Right lobe of liver (tissue), 6 donors: ENCODE measurements around the gene FIBP. TPM values are rescaled to one million over a fixed set of nuclear protein-coding genes. Genes with fewer than 3 reads are reported as not detected.

Source experiments
- ATAC-seq, 4 donors: fragments of 200-7000 bp; cut with Tn5 transposase; one replicate each; pipeline ENCODE4 v1.9.1; 2020; ENCODE audit warnings: mild to moderate bottlenecking in 4 of 4, moderate library complexity in 4 of 4
- DNase-seq, 3 donors: peaks; one replicate each; pipeline ENCODE4 v3.0.0-alpha.2; 2020
- H3K27ac ChIP-seq, 3 donors: fragments of 200-600 bp; one replicate each; pipeline ENCODE4 v1.8.0; 2022
- H3K27me3 ChIP-seq, 2 donors: fragments of 200-600 bp; one replicate each; pipeline ENCODE4 v1.8.0; 2022
- H3K36me3 ChIP-seq, 4 donors: fragments of 200-600 bp; sonication (generic) in 1 of 4; one replicate each; pipeline versions ENCODE4 v1.5.1 to v1.8.0; 2017 to 2022; ENCODE audit warnings: control low read depth in 1 of 4
- H3K4me1 ChIP-seq, 4 donors: fragments of 200-600 bp; sonication (generic) in 1 of 4; one replicate each; pipeline versions ENCODE4 v1.5.1 to v1.8.0; 2017 to 2022; ENCODE audit warnings: control low read depth in 1 of 4
- H3K4me3 ChIP-seq, 3 donors: fragments of 200-600 bp; one replicate each; pipeline ENCODE4 v1.8.0; 2022
- H3K9me3 ChIP-seq, 4 donors: fragments of 200-600 bp; sonication (generic) in 1 of 4; one replicate each; pipeline versions ENCODE4 v1.5.1 to v1.8.0; 2017 to 2022; ENCODE audit warnings: control low read depth in 1 of 4
- POLR2A ChIP-seq: fragments of 450-650 bp; IDR thresholded peaks from one replicate; pipeline ENCODE4 v1.6.1; 2017; ENCODE audit warnings: antibody characterized with exemption, mild to moderate bottlenecking
- WGBS: methylation state at CpG from one replicate; pipeline ENCODE4 v1.1.6; 2018; ENCODE audit warnings: low coverage, low lambda C conversion rate; ENCODE audit not compliant: insufficient coverage; ENCODE audit errors: missing lambda C conversion rate; 5-methylcytosine and 5-hydroxymethylcytosine counted together
- intact Hi-C, 2 donors: fragments of 100-400 bp; cut with DNase I; formaldehyde crosslinking; loops; one replicate each; pipeline versions ENCODE4 v1.11.2 to v1.14.1; 2022
- total RNA-seq, 6 experiments: library from RNA; depleted of rRNA in 2 of 6; stranded (reverse); fragments of >200 nt in 2 of 6; fragmentation: NEBNext Ultra II Directional in 3 of 6; extraction: Animal tissue kit (Norgen Biotek cat#: 25700) in 3 of 6; gene quantifications; one replicate each; pipeline versions ENCODE4 v1.1.0 to v1.2.4, GENCODE V29; 2016 to 2023
- TF ChIP-seq, protein P1 (sequence below), 4 donors: fragments of 200-600 bp in 3 of 4; fragments of 450-650 bp in 1 of 4; IDR thresholded peaks; one replicate each; pipeline versions ENCODE4 v1.5.1 to v1.8.0; 2016 to 2022; ENCODE audit warnings: antibody characterized with exemption in 4 of 4, mild to moderate bottlenecking in 2 of 4
- donor health status: DM: no; HTN: yes; CAD: no.
- donor health status: DM: no; HTN: no; CAD: no.
- donor health status: DM: no; HTN: no; CAD: no.
- donor health status: DM: no; HTN: yes; CAD: no.
- donor health status: DM: no; HTN: yes; CAD: no.

The FIBP gene
- total RNA-seq, 6 experiments from 2014 or later = 19.4 to 66.1 (median 23.3) TPM

DNA sequence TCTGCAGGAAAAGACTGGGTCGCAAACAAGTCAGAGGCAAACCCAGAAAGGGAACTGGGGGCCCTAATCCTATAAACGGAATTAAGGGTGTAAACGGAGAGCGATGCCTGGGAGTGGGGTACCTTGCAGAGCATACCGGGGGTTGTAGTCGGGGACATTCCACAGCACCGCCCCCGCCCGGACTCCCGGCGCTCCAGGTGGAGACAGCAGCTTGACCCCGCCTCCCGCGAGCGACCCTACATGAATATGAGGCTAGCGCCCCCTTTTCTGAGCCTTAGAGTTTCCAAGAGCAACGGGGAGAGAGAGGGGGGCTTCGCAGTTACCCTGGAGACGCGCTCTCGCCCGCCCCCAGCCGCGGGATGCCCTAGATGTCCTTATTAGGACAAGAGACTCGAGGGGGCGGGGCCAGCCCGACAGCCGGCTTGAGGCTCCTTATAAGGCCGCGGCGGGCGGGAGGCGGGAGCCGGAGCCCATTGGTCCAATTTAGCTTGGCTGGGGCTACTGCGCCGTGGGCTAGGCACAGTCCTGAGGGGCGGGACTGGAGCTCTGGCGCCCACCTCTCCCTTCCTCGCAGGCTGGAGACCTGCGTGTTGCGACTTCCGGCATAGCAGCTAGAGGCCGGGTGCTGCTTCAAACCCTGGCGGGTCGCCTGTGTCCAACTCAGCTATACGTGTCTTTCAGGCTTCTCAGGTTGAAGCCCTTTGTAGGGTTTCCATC lies 29.0 kb downstream of the FIBP start:
- DNase-seq (peak; percentile 98 to 99 (median 99)), ATAC-seq (peak; percentile 63 to 75 (median 72))
- peak overlapping the region; percentile 94 to 96 (median 95) for H3K27ac ChIP-seq
- TF ChIP-seq, protein P1, sequence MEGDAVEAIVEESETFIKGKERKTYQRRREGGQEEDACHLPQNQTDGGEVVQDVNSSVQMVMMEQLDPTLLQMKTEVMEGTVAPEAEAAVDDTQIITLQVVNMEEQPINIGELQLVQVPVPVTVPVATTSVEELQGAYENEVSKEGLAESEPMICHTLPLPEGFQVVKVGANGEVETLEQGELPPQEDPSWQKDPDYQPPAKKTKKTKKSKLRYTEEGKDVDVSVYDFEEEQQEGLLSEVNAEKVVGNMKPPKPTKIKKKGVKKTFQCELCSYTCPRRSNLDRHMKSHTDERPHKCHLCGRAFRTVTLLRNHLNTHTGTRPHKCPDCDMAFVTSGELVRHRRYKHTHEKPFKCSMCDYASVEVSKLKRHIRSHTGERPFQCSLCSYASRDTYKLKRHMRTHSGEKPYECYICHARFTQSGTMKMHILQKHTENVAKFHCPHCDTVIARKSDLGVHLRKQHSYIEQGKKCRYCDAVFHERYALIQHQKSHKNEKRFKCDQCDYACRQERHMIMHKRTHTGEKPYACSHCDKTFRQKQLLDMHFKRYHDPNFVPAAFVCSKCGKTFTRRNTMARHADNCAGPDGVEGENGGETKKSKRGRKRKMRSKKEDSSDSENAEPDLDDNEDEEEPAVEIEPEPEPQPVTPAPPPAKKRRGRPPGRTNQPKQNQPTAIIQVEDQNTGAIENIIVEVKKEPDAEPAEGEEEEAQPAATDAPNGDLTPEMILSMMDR (IDR thresholded peaks at IDR 0.05) = peak in 2 of 4 donors; percentile 25 to 28
- peak; percentile 93 for TF ChIP-seq POLR2A
- H3K9me3 ChIP-seq = no peaks in the 10 kb centered on the region
- peaks cover 0 to 26% (median 4%) of the 10 kb centered on the region in 4 donors for H3K4me1 ChIP-seq
- peak overlapping the region; percentile 86 to 98 (median 97) for H3K4me3 ChIP-seq
- 2% methylated on average over 11 of the region's 46 CpGs for WGBS
- peaks cover 0 to 43% (median 20%) of the 10 kb centered on the region in 4 donors for H3K36me3 ChIP-seq
- no peaks in the 10 kb centered on the region for H3K27me3 ChIP-seq
- intact Hi-C loops = no loop called here

DNA sequence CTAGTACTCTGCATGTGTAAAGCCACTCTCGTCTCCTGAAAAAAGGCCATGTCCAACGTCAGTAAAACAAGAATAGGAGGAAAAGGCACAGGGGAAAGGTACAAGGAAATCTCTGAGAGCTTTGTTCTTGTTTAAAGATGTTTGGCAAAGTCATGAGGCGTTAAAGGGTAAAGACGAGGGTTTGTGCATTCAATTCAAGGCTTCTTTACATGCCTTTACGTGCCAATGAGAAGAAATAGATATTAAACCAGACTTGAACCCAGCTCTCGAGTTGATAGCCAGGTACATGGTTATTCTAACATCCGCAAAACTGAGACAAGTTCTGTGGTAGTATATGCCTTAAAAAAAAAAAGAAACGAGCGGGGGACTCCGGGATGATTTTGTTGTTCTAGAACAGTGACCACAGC lies 29.6 kb downstream of the FIBP start:
- peak overlapping the region; percentile 86 to 98 (median 97) for H3K4me3 ChIP-seq
- H3K9me3 ChIP-seq = no peaks in the 10 kb centered on the region
- no peaks in the 10 kb centered on the region for H3K27me3 ChIP-seq
- H3K4me1 ChIP-seq = peaks cover 0 to 26% (median 4%) of the 10 kb centered on the region in 4 donors
- ATAC-seq = no peak
- under 1% methylated on average over 10 of the region's 10 CpGs for WGBS
- H3K27ac ChIP-seq = peak overlapping the region; percentile 94 to 96 (median 95)
- no peak for DNase-seq
- TF ChIP-seq, protein P1 (IDR thresholded peaks at IDR 0.05) = no peak
- TF ChIP-seq POLR2A = no peak
- intact Hi-C loops = no loop called here
- peaks cover 0 to 43% (median 22%) of the 10 kb centered on the region in 4 donors for H3K36me3 ChIP-seq

DNA sequence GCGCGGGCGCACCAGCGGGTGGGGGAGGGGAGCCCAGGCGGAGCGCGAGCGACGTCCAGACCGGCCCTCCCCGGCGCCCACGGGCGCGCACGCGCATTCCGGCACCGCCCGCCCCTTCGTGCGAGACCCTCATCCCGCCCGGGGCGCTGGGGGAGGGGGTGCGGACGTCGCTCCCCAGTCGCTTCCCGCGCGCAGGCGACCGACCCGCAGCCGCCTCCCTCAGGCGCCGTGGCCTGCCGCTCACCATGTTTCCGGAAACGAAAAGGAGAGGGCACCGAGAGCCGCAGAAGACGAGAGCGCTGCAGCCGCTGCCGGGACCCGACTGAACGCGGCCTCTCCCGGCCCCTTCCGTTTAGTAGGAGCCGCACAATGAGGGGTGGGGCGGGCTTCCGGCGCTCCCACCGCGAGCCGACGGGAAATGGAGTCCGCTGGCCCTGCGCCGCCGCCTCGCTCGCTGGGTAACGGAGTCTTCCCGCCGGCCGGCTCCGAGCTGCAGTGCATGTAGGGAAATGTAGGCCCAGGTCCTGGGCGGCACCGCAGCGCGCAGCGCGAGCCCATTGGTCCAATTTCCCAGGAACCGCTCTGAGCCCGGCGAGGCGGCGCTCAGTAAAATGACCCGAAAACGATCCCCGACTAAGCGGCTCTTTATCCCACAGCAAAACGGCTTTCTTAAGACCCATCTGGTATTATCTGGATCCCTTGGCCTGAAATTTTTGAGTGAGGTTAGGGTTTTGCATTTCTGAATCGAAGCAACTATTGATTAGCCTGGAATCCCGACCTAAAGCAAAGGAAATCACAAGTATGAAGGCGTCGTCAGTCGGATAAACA lies 30.2 kb downstream of the FIBP start, which contains the start of gene CFL1:
Gene CFL1 (minus strand): TSS at position 328 of the 828 bp plus-strand sequence. CDS start 81 bp downstream, at position 247.
- peak within 1 kb of the TSS; percentile 86 to 98 (median 97) for H3K4me3 ChIP-seq
- intact Hi-C loops = no loop called here
- peak; percentile 99 for DNase-seq
- H3K27ac ChIP-seq = peak within 1 kb of the TSS; percentile 94 to 96 (median 95)
- peaks cover 0 to 26% (median 4%) of the 10 kb centered on the region in 4 donors for H3K4me1 ChIP-seq
- peak; percentile 71 to 78 (median 74) for ATAC-seq
- TF ChIP-seq, protein P1 (IDR thresholded peaks at IDR 0.05) = no peak
- TF ChIP-seq POLR2A = peak; percentile 99
- H3K27me3 ChIP-seq = no peaks in the 10 kb centered on the region
- 0% methylated on average over 30 of the region's 92 CpGs for WGBS
- H3K9me3 ChIP-seq = no peaks in the 10 kb centered on the region
- peaks cover 6 to 43% (median 23%) of the 10 kb centered on the region in 4 donors for H3K36me3 ChIP-seq

DNA sequence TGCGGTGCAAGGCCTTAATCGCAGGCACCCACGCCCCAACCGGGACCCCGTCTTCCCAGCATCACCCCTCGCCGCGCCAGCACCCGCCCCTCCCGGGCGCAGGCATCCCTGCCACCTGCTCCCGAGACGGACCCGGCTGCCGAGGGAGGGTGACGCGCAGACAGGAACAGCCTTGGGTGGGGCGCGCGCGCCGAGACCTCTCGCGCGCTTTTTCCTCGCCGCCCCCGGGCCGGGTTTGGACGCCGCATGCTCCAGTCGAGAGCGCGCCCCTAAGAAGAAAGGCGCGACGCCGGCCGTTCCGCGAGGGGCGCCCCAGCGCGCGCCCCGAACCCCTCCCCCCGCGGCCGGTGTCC lies 30.8 kb downstream of the FIBP start:
- TF ChIP-seq, protein P1 (IDR thresholded peaks at IDR 0.05) = no peak
- TF ChIP-seq POLR2A = no peak
- 0% methylated on average over 4 of the region's 49 CpGs for WGBS

More for the DNA sequence above, 30.8 kb downstream of the FIBP start:
- peak in 1 of 3 donors; percentile 76 for DNase-seq
- H3K27me3 ChIP-seq = no peaks in the 10 kb centered on the region
- H3K4me1 ChIP-seq = peaks cover 0 to 26% (median 4%) of the 10 kb centered on the region in 4 donors
- peaks cover 6 to 44% (median 21%) of the 10 kb centered on the region in 4 donors for H3K36me3 ChIP-seq
- H3K9me3 ChIP-seq = no peaks in the 10 kb centered on the region
- peak overlapping the region; percentile 86 to 98 (median 97) for H3K4me3 ChIP-seq
- no peak for ATAC-seq
- peak overlapping the region; percentile 94 to 96 (median 95) for H3K27ac ChIP-seq
- intact Hi-C loops = no loop called here
